Duodenal mucosa (tissue), 2 donors: ENCODE data around the gene KANSL1L.
"Not testable (repeated sequence)": the region's sequence is repeated elsewhere in the genome, so short reads cannot be mapped to it uniquely, and the experiment has no call there.

ENCODE experiments used
- H3K27ac ChIP-seq: one replicate; pipeline ENCODE4 v1.7.0; 2013; ENCODE audit warnings: low read depth, low read length
- H3K27me3 ChIP-seq, 2 donors: one replicate each; pipeline ENCODE4 v1.7.0; 2013; ENCODE audit warnings: low read length in 2 of 2, control low read depth in 1 of 2; ENCODE audit not compliant: insufficient read depth in 2 of 2, control insufficient read depth in 1 of 2
- H3K36me3 ChIP-seq, 2 donors: one replicate each; pipeline ENCODE4 v1.7.0; 2013; ENCODE audit warnings: low read length in 2 of 2, control low read depth in 1 of 2; ENCODE audit not compliant: insufficient read depth in 2 of 2, control insufficient read depth in 1 of 2
- H3K4me1 ChIP-seq, 2 donors: one replicate each; pipeline ENCODE4 v1.7.0; 2013; ENCODE audit warnings: low read length in 2 of 2, control low read depth in 1 of 2; ENCODE audit not compliant: insufficient read depth in 2 of 2, control insufficient read depth in 1 of 2
- H3K4me3 ChIP-seq, 2 donors: one replicate each; pipeline ENCODE4 v1.7.0; 2013; ENCODE audit warnings: low read length in 2 of 2, low read depth in 1 of 2
- H3K9ac ChIP-seq, 2 donors: one replicate each; pipeline ENCODE4 v1.7.0; 2013; ENCODE audit warnings: low read length in 2 of 2, low read depth in 1 of 2
- H3K9me3 ChIP-seq, 2 donors: one replicate each; pipeline ENCODE4 v1.7.0; 2013; ENCODE audit warnings: low read length in 2 of 2, control low read depth in 1 of 2; ENCODE audit not compliant: control insufficient read depth in 1 of 2

The KANSL1L gene

GRCh38 chr2:210197720-210198119 is 26.5 kb upstream of the KANSL1L start:
- Histone ChIP-seq H3K27ac (no peak overlapping the region), H3K36me3 (no peaks in the 10 kb centered on the region), H3K4me3 (no peak overlapping the region), H3K27me3 (no peaks in the 10 kb centered on the region), H3K4me1 (no peaks in the 10 kb centered on the region), H3K9me3 (no peaks in the 10 kb centered on the region), H3K9ac (no peak overlapping the region)

- Histone ChIP-seq H3K9ac (peak overlapping the region; percentile 12 to 35), H3K27me3 (no peaks in the 10 kb centered on the region), H3K4me3 (peak overlapping the region; percentile 41 to 68), H3K9me3 (no peaks in the 10 kb centered on the region), H3K4me1 (no peaks in the 10 kb centered on the region), H3K36me3 (no peaks in the 10 kb centered on the region), H3K27ac (no peak overlapping the region)
Observed at GRCh38 chr2:210195101-210195852, 24.1 kb upstream of the KANSL1L start.

GRCh38 chr2:210190345-210190744 is 19.1 kb upstream of the KANSL1L start:
- no peak overlapping the region for H3K9ac ChIP-seq
- no peak overlapping the region for H3K27ac ChIP-seq
- H3K4me1 ChIP-seq = peaks cover 0 to 5% of the 10 kb centered on the region in 2 donors
- peaks cover 0 to 3% of the 10 kb centered on the region in 2 donors for H3K9me3 ChIP-seq
- no peaks in the 10 kb centered on the region for H3K36me3 ChIP-seq
- no peaks in the 10 kb centered on the region for H3K27me3 ChIP-seq
- no peak overlapping the region for H3K4me3 ChIP-seq

- H3K4me3 ChIP-seq = no peak overlapping the region
- no peaks in the 10 kb centered on the region for H3K27me3 ChIP-seq
- no peaks in the 10 kb centered on the region for H3K36me3 ChIP-seq
- H3K4me1 ChIP-seq = peaks cover 0 to 5% of the 10 kb centered on the region in 2 donors
- H3K27ac ChIP-seq = no peak overlapping the region
- H3K9ac ChIP-seq = no peak overlapping the region
- peaks cover 0 to 8% of the 10 kb centered on the region in 2 donors for H3K9me3 ChIP-seq
Observed at GRCh38 chr2:210189452-210190138, 18.4 kb upstream of the KANSL1L start.

GRCh38 chr2:210188755-210189154 is 17.5 kb upstream of the KANSL1L start:
- H3K9me3 ChIP-seq = peaks cover 0 to 8% of the 10 kb centered on the region in 2 donors
- H3K27ac ChIP-seq = no peak overlapping the region
- H3K36me3 ChIP-seq = no peaks in the 10 kb centered on the region
- H3K4me3 ChIP-seq = no peak overlapping the region
- no peaks in the 10 kb centered on the region for H3K27me3 ChIP-seq
- H3K4me1 ChIP-seq = peaks cover 0 to 5% of the 10 kb centered on the region in 2 donors
- H3K9ac ChIP-seq = no peak overlapping the region

GRCh38 chr2:210188190-210188589 is 17.0 kb upstream of the KANSL1L start:
- Histone ChIP-seq H3K36me3 (no peaks in the 10 kb centered on the region), H3K4me3 (no peak overlapping the region), H3K27me3 (no peaks in the 10 kb centered on the region), H3K27ac (no peak overlapping the region), H3K4me1 (peaks cover 0 to 5% of the 10 kb centered on the region in 2 donors), H3K9me3 (peaks cover 0 to 8% of the 10 kb centered on the region in 2 donors), H3K9ac (no peak overlapping the region)

GRCh38 chr2:210183936-210184335 is 12.7 kb upstream of the KANSL1L start:
- not testable (repeated sequence) for H3K27ac ChIP-seq, H3K9me3 ChIP-seq, H3K9ac ChIP-seq, H3K4me3 ChIP-seq, H3K4me1 ChIP-seq, H3K27me3 ChIP-seq, H3K36me3 ChIP-seq

GRCh38 chr2:210181606-210182088 is 10.4 kb upstream of the KANSL1L start:
- H3K4me3 ChIP-seq, H3K27ac ChIP-seq, H3K9ac ChIP-seq, H3K36me3 ChIP-seq, H3K4me1 ChIP-seq, H3K9me3 ChIP-seq, H3K27me3 ChIP-seq: not testable (repeated sequence)

- H3K36me3 ChIP-seq, H3K9ac ChIP-seq, H3K27me3 ChIP-seq, H3K4me1 ChIP-seq, H3K9me3 ChIP-seq, H3K27ac ChIP-seq, H3K4me3 ChIP-seq: not testable (repeated sequence)
Observed at GRCh38 chr2:210181033-210181605, 9.9 kb upstream of the KANSL1L start.

- Histone ChIP-seq H3K36me3 (no peaks in the 10 kb centered on the region), H3K9me3 (peaks cover 0 to 7% of the 10 kb centered on the region in 2 donors), H3K9ac (no peak overlapping the region), H3K4me3 (no peak overlapping the region), H3K27ac (no peak overlapping the region), H3K27me3 (no peaks in the 10 kb centered on the region), H3K4me1 (peaks cover 0 to 3% of the 10 kb centered on the region in 2 donors)
Observed at GRCh38 chr2:210180477-210180876, 9.3 kb upstream of the KANSL1L start.
